SK-N-SH treated with all-trans-retinoic acid at 6 μM for 48 hours (cell line): Measurements from ENCODE around the gene CUBN.

Experiments
- ATAC-seq: fragments of 200-7000 bp; cut with Tn5 transposase; 3 replicates; pipeline ENCODE4 v1.9.1; 2020; ENCODE audit warnings: mild to moderate bottlenecking, moderate library complexity
- ARNTL ChIP-seq: fragments of 450-650 bp; formaldehyde crosslinking; IDR thresholded peaks from 2 replicates; pipeline ENCODE4 v1.5.0; 2020; ENCODE audit warnings: low read depth, mild to moderate bottlenecking, moderate library complexity, borderline replicate concordance
- CREB5 ChIP-seq: fragments of 250-450 bp; sonication (Bioruptor Pico); IDR thresholded peaks from 2 replicates; pipeline ENCODE4 v1.5.1; 2020; ENCODE audit warnings: low read depth, mild to moderate bottlenecking, moderate library complexity
- CSDC2 ChIP-seq: fragments of 250-450 bp; sonication (Bioruptor Pico); IDR thresholded peaks from 2 replicates; pipeline ENCODE4 v1.5.0; 2020; ENCODE audit warnings: mild to moderate bottlenecking, moderate library complexity
- ESRRG ChIP-seq: fragments of 250-450 bp; sonication (Bioruptor Pico); IDR thresholded peaks from 2 replicates; pipeline ENCODE4 v1.6.1; 2021; ENCODE audit warnings: mild to moderate bottlenecking
- GLIS3 ChIP-seq: fragments of 250-450 bp; sonication (Bioruptor Pico); IDR thresholded peaks from 2 replicates; pipeline ENCODE4 v1.5.0; 2020; ENCODE audit warnings: mild to moderate bottlenecking, moderate library complexity
- ISL1 ChIP-seq: fragments of 250-450 bp; sonication (Bioruptor Pico); IDR thresholded peaks from 2 replicates; pipeline ENCODE4 v2.1.2; 2022; ENCODE audit warnings: mild to moderate bottlenecking, moderate library complexity
- OSR1 ChIP-seq: fragments of 250-450 bp; sonication (Bioruptor Pico); IDR thresholded peaks from 2 replicates; pipeline ENCODE4 v1.8.0; 2022; ENCODE audit warnings: moderate library complexity, mild to moderate bottlenecking, inconsistent platforms
- PATZ1 ChIP-seq: fragments of 250-450 bp; sonication (Bioruptor Pico); IDR thresholded peaks from 2 replicates; pipeline ENCODE4 v1.8.0; 2020; ENCODE audit warnings: mild to moderate bottlenecking, moderate library complexity, borderline replicate concordance
- PPARA ChIP-seq: fragments of 250-450 bp; sonication (Bioruptor Pico); IDR thresholded peaks from 2 replicates; pipeline ENCODE4 v1.5.0; 2020; ENCODE audit warnings: mild to moderate bottlenecking, borderline replicate concordance
- RARB ChIP-seq: fragments of 250-450 bp; sonication (Bioruptor Pico); IDR thresholded peaks from 2 replicates; pipeline ENCODE4 v1.8.0; 2021; ENCODE audit warnings: mild to moderate bottlenecking, moderate library complexity
- SNAI2 ChIP-seq: fragments of 250-450 bp; sonication (Bioruptor Pico); IDR thresholded peaks from 2 replicates; pipeline ENCODE4 v1.5.0; 2020; ENCODE audit warnings: mild to moderate bottlenecking, moderate library complexity
- TSHZ2 ChIP-seq: fragments of 250-450 bp; sonication (Bioruptor Pico); IDR thresholded peaks from 2 replicates; pipeline ENCODE4 v1.5.0; 2020; ENCODE audit warnings: mild to moderate bottlenecking, moderate library complexity
- ZC3H10 ChIP-seq: fragments of 250-450 bp; sonication (Bioruptor Pico); IDR thresholded peaks from 2 replicates; pipeline ENCODE4 v1.5.1; 2021; ENCODE audit warnings: mild to moderate bottlenecking, moderate library complexity
- ZFP3 ChIP-seq: fragments of 250-450 bp; sonication (Bioruptor Pico); IDR thresholded peaks from 2 replicates; pipeline ENCODE4 v1.5.0; 2020; ENCODE audit warnings: mild to moderate bottlenecking, moderate library complexity
- ZFP30 ChIP-seq: fragments of 450-650 bp; formaldehyde crosslinking; IDR thresholded peaks from 2 replicates; pipeline ENCODE4 v1.5.0; 2022; ENCODE audit warnings: mild to moderate bottlenecking, moderate library complexity
- ZNF70 ChIP-seq: fragments of 450-650 bp; formaldehyde crosslinking; IDR thresholded peaks from 2 replicates; pipeline ENCODE4 v1.5.0; 2020; ENCODE audit warnings: mild to moderate bottlenecking, moderate library complexity

Gene CUBN

GRCh38 chr10:16987976-16988610, 141.5 kb downstream of the CUBN start:
- TF ChIP-seq ZNF70 (CRISPR knock-in tag) (no peak), ZFP30 (CRISPR knock-in tag) (no peak), ISL1 (peak; percentile 22; the same call in 1 of the 2 replicates), RARB (CRISPR knock-in tag) (no peak), TSHZ2 (CRISPR knock-in tag) (no peak), ZC3H10 (CRISPR knock-in tag) (peak; percentile 50; the same call in 1 of the 2 replicates), ESRRG (CRISPR knock-in tag) (no peak)
- peak; percentile 5; the same call in 1 of the 3 replicates for ATAC-seq

- TF ChIP-seq SNAI2 (CRISPR knock-in tag): no peak
- peak; percentile 19; the same call in 1 of the 2 replicates for TF ChIP-seq ISL1
- ATAC-seq: peak; percentile 71
Measured at GRCh38 chr10:16987206-16987621, 142.4 kb downstream of the CUBN start.

GRCh38 chr10:16986406-16987205, 143.0 kb downstream of the CUBN start:
- ATAC-seq: peak; percentile 79
- no peak for TF ChIP-seq ZNF70 (CRISPR knock-in tag)
- TF ChIP-seq CREB5: no peak

GRCh38 chr10:16986082-16986405, 143.6 kb downstream of the CUBN start:
- ATAC-seq: peak; percentile 22
- TF ChIP-seq ZFP3 (CRISPR knock-in tag) (no peak), OSR1 (CRISPR knock-in tag) (no peak), CREB5 (no peak), ZFP30 (CRISPR knock-in tag) (no peak), PPARA (CRISPR knock-in tag) (no peak), TSHZ2 (CRISPR knock-in tag) (no peak), CSDC2 (CRISPR knock-in tag) (no peak), GLIS3 (CRISPR knock-in tag) (no peak), RARB (CRISPR knock-in tag) (no peak), PATZ1 (CRISPR knock-in tag) (no peak), ZNF70 (CRISPR knock-in tag) (no peak), ARNTL (CRISPR knock-in tag) (no peak)
